HCT116 (cell line): ENCODE results near the gene KMT2C.
"Not testable (repeated sequence)": the region's sequence is repeated elsewhere in the genome, so short reads cannot be mapped to it uniquely, and the experiment has no call there.

Experiments used
- ATF3 ChIP-seq: IDR thresholded peaks from 2 replicates; pipeline ENCODE4 v1.6.1; 2012
- CTCF ChIP-seq, 3 experiments: fragments of 200-600 bp in 1 of 3; sonication (generic) in 1 of 3; IDR thresholded peaks in 2 of 3; conservative IDR thresholded peaks in 1 of 3; 2 replicates each; pipeline ENCODE4 v1.5.1; 2012 to 2017; ENCODE audit warnings: low read depth in 2 of 3, low read length in 2 of 3, antibody characterized with exemption in 1 of 3, borderline replicate concordance in 1 of 3, control low read depth in 1 of 3, mild to moderate bottlenecking in 1 of 3, mixed read lengths in 1 of 3, mixed run types in 1 of 3, moderate library complexity in 1 of 3; ENCODE audit not compliant: insufficient read depth in 1 of 3
- EZH2 ChIP-seq: fragments of 200-600 bp; sonication (generic); IDR thresholded peaks from 2 replicates; pipeline ENCODE4 v1.6.1; 2017; ENCODE audit warnings: antibody characterized with exemption, mixed run types
- POLR2A ChIP-seq: IDR thresholded peaks from 2 replicates; pipeline ENCODE4 v1.7.0; 2011; ENCODE audit warnings: borderline replicate concordance; ENCODE audit not compliant: insufficient read depth, insufficient read length; ENCODE audit errors: extremely low read depth
- POLR2AphosphoS5 ChIP-seq: IDR thresholded peaks from 2 replicates; pipeline ENCODE4 v1.6.1; 2011; ENCODE audit warnings: mild to moderate bottlenecking, low read depth, low read length, moderate library complexity
- REST ChIP-seq: IDR thresholded peaks from 2 replicates; pipeline ENCODE4 v1.6.1; 2012; ENCODE audit warnings: low read depth
- ZBTB33 ChIP-seq: IDR thresholded peaks from 2 replicates; pipeline ENCODE4 v1.6.1; 2011; ENCODE audit warnings: mild to moderate bottlenecking, low read length, moderate library complexity; ENCODE audit not compliant: insufficient replicate concordance; ENCODE audit errors: extremely low read depth
- ZNF274 ChIP-seq: fragments of 200-500 bp; sonication (Bioruptor generic); IDR thresholded peaks from 2 replicates; pipeline ENCODE4 v1.6.1; 2014; ENCODE audit warnings: mild to moderate bottlenecking, low read depth, low read length, inconsistent platforms

GRCh38 chr7:152469576-152469975 is 33.8 kb upstream of the KMT2C start:
- not testable (repeated sequence) for TF ChIP-seq EZH2; POLR2A; CTCF (IDR thresholded peaks at IDR 0.05 in 2 of 3, conservative IDR thresholded peaks at IDR 0.05 in 1 of 3; ENCODE audit: borderline replicate concordance in 1 of 3, insufficient read depth in 1 of 3, low read depth in 2 of 3, low read length in 2 of 3); REST; ATF3; POLR2AphosphoS5; ZNF274; ZBTB33
